Suprapubic skin (tissue), 4 donors: Measurements from ENCODE around the gene PLAGL2.

Source experiments
- CTCF ChIP-seq, 2 donors: fragments of 200-600 bp in 1 of 2; fragments of 450-650 bp in 1 of 2; sonication (generic) in 1 of 2; IDR thresholded peaks; one replicate each; pipeline ENCODE4 v1.5.1; 2016 to 2019; ENCODE audit warnings: antibody characterized with exemption in 2 of 2, mild to moderate bottlenecking in 1 of 2, moderate library complexity in 1 of 2
- POLR2A ChIP-seq, 2 donors: fragments of 450-650 bp; IDR thresholded peaks; one replicate each; pipeline ENCODE4 v1.6.1; 2017; ENCODE audit warnings: antibody characterized with exemption in 2 of 2, mild to moderate bottlenecking in 2 of 2, moderate library complexity in 2 of 2
- POLR2AphosphoS5 ChIP-seq, 3 donors: sonication (generic); formaldehyde crosslinking; IDR thresholded peaks; one replicate each; pipeline ENCODE4 v1.6.1; 2017; ENCODE audit warnings: antibody characterized with exemption in 3 of 3

- TF ChIP-seq CTCF (IDR thresholded peaks at IDR 0.05) (no peak), POLR2A (IDR thresholded peaks at IDR 0.05) (no peak), POLR2AphosphoS5 (IDR thresholded peaks at IDR 0.05) (no peak)
These were observed 22.5 kb downstream of the PLAGL2 start for GRCh38 chr20:32184961-32185603.
